Left cardiac atrium (tissue), 4 donors: ENCODE results near the gene TCTN2. TPM values are rescaled to one million over a fixed set of nuclear protein-coding genes. Genes with fewer than 3 reads are reported as not detected.

Source experiments
- ATAC-seq, 2 donors: fragments of 200-7000 bp; cut with Tn5 transposase; one replicate each; pipeline ENCODE4 v1.9.1; 2020; ENCODE audit warnings: mild to moderate bottlenecking in 2 of 2, moderate library complexity in 2 of 2
- DNase-seq: peaks from one replicate; pipeline ENCODE4 v3.0.0-alpha.2; 2020
- intact Hi-C, 2 donors: fragments of 100-400 bp; cut with DNase I; formaldehyde crosslinking; loops; one replicate each; pipeline versions ENCODE4 v1.14.1 to v1.15.1; 2022 to 2023
- total RNA-seq, 2 donors: library from RNA; stranded (reverse); fragmentation: NEBNext Ultra II Directional; extraction: Animal tissue kit (Norgen Biotek cat#: 25700); gene quantifications; one replicate each; pipeline ENCODE4 v1.2.1, GENCODE V29; 2021
- donor health status: DM: no; HTN: yes; CAD: no.
- donor health status: DM: no; HTN: yes; CAD: no; lungs with severe emphysema.
- donor health status: DM: yes; HTN: yes; CAD: no.
- donor health status: Dilated cardiomyopathy.

TCTN2 gene
- total RNA-seq, 2 donors from 2014 or later: 3.7 to 4.8 TPM

- DNase-seq (no peak), ATAC-seq (no peak)
- intact Hi-C loops: no loop called here
These were observed 10.7 kb downstream of the TCTN2 start for GRCh38 chr12:123681605-123682004.

- no peak for ATAC-seq
- DNase-seq: no peak
- intact Hi-C loops: no loop called here
These were observed 13.1 kb downstream of the TCTN2 start for GRCh38 chr12:123683964-123684363.

- ATAC-seq (no peak), DNase-seq (no peak)
- intact Hi-C loops: no loop called here
These were observed 15.8 kb downstream of the TCTN2 start for GRCh38 chr12:123686636-123687190.

- intact Hi-C loops: no loop called here
- DNase-seq (no peak), ATAC-seq (no peak)
These were observed 19.4 kb downstream of the TCTN2 start for GRCh38 chr12:123690191-123690840.

DNA sequence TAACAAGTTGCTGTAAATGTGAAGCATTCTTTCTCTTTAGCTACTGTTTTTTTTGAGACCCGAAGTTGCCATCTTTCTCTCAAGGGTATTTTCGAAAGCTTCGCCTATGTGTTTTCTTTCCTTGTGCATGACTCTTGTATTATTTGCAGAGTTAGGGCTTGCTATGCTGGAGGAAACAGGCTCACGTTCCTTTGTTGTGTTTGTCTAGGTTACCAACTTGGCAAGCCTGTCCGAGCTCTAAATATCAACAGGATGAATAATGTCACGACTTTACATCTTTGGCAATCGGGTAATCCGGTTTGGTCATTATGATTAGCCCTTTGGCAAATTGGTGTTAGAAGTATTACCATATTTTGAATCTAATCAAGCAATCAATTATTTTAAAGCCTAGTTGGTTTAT lies 25.3 kb downstream of the TCTN2 start:
- no peak for ATAC-seq
- no peak for DNase-seq
- intact Hi-C loops: no loop called here

DNA sequence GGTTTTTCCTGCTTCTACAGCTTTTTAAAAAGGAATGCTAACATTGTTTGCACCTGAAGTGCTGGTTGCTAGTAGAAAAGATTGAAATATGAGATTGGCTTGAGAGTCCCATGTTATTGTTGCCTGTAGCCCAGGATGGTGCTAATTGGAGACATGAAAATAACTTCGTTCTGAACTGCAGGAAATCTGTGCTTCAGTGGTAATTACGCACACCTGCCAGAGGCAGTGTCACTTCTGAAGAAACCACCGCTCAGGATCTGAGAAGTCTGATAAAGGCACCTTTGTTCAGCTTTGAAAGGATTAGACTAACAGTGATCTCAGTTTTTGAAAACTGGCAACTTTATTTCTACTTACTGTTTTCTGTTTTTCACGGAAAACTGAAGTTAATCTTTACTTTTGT lies 25.7 kb downstream of the TCTN2 start:
- intact Hi-C loops: no loop called here
- ATAC-seq: no peak
- DNase-seq: no peak

DNA sequence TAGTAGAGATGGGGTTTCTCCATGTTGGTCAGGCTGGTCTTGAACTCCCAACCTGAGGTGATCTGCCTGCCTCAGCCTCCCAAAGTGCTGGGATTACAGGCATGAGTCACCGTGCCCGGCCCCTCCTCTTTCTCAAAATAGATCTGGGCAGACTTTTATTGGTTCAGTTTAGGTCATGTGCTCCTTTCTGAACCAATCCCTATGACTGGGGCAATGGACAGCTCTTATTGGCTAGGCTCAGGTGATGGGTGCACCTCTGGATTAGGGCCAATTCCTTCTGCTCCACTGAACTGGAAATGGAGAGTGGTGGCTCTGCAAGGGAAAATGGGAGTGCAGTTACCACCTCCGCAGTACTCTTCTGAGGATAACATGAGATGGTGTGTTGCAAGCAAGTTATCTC lies 35.0 kb downstream of the TCTN2 start:
- ATAC-seq (no peak), DNase-seq (no peak)

DNA sequence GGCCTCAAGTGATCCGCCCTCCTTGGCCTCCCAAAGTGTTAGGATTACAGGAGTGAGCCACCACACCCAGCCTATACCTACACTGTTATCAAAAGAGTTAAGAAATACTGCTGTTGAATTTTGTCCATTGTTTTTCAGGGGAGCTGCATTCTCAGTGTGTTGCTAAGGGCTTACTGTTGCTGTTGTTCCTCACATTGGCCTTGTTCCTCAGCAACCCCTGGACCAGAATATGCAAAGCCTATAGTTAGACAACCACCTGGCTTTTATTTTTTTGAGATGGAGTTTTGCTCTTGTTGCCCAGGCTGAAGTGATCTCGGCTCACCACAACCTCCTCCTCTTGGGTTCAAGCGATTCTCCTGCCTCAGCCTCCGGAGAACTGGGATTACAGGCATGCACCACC lies 36.6 kb downstream of the TCTN2 start:
- intact Hi-C loops: no loop called here
- DNase-seq (no peak), ATAC-seq (no peak)

More for the DNA sequence above, 35.0 kb downstream of the TCTN2 start:
- intact Hi-C loops: no loop called here

- ATAC-seq (no peak), DNase-seq (no peak)
- intact Hi-C loops: no loop called here
These were observed 41.9 kb downstream of the TCTN2 start for GRCh38 chr12:123712780-123713319.

GRCh38 chr12:123713398-123713797 lies 42.5 kb downstream of the TCTN2 start:
- ATAC-seq: no peak
- no peak for DNase-seq
- intact Hi-C loops: no loop called here

GRCh38 chr12:123713823-123714585 lies 43.1 kb downstream of the TCTN2 start:
- no peak for ATAC-seq
- no peak for DNase-seq
- intact Hi-C loops: no loop called here

GRCh38 chr12:123715195-123715594 lies 44.3 kb downstream of the TCTN2 start:
- ATAC-seq (no peak), DNase-seq (no peak)
- intact Hi-C loops: no loop called here

- intact Hi-C loops: no loop called here
- ATAC-seq: no peak
These were observed 46.4 kb downstream of the TCTN2 start for GRCh38 chr12:123717350-123717749.

DNA sequence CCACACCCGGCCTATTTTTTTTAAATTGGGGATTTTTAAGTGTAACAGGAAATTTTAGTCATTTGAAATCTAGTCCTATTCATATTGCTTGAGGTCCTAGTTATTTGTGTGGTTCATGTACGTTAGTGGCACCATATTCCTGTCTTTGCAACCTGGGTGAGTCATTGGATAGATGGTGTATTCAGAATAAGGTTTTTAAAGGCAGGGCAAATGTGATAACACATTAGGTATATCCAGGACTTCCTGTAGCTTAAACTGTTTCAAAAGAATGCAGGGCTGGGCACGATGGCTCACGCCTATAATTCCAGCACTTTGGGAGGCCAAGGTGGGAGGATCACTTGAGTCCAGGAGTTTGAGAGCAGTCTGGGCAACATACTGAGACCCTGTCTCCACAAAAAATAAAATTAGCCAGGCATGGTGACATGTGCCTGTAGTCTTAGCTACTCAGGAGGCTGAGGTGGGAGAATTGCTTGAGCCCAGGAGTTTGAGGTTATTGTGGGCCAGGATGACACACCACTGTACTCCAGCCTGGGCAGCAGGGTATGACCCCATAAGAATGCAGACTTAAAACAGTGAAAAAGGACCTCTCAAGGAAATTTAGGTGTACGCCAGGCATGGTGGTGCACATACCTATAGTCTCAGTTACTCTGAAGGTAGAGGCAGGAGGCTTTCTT lies 49.4 kb downstream of the TCTN2 start:
- ATAC-seq: no peak
- intact Hi-C loops: no loop called here
- no peak for DNase-seq

More at GRCh38 chr12:123717350-123717749, 46.4 kb downstream of the TCTN2 start:
- no peak for DNase-seq

- intact Hi-C loops: no loop called here
- ATAC-seq (no peak), DNase-seq (no peak)
These were observed 50.3 kb downstream of the TCTN2 start for GRCh38 chr12:123721245-123721644.

DNA sequence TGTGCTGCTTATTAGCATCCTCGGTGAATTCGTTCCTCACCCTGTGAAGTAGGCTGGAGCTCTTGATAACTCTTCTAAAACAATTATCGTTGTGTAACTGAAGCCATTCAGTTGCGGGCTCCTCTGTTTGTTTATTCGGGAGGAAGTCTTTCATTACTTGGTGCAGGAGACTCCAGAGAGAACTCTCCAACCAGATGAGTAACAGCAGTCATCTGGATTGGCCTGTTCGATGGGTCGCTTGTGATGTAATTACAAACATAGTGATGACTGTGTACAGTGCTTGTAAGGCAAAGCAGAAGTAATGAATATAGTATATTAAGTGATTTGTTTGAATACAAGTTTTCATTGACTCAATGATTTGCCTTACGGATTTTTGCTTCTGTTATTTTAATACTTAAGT lies 52.1 kb downstream of the TCTN2 start:
- intact Hi-C loops: no loop called here
- DNase-seq (no peak), ATAC-seq (no peak)

DNA sequence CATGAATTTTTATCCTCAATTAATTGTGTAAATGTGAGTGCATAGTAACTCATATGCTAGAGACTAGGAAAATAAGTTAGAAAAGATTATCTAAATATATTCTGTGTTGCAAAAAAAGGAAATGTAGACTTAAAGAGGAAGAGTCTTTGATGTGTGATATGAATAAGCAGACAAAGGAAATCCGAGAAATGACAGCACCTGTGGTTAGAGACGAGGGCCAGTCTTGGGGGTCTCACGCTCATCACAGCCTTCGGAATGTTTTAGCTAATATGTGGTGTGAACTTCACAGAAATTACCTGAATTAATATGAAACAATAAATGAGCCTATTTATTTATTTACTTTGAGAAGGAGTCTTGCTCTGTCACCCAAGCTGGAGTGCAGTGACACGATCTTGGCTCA lies 52.9 kb downstream of the TCTN2 start:
- ATAC-seq: no peak
- DNase-seq: no peak
- intact Hi-C loops: no loop called here

DNA sequence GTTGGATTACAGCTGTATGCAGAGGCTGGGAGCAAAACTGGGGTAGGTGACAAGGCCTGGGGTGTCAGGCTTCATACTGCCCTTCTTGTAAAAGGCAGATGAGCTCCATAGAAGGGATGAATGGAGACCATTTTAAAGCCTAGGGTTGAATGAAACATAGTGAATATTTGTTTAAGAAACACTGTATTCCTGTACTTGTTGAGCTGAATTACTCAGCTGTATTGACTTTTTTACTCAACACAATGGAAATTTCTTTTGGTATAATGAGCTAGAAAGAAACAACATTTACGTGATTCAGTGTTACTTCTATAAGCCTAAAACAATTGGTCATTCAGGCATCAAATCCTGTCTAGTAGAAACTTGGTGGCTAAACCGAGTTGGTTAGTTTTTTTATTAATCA lies 55.3 kb downstream of the TCTN2 start:
- DNase-seq (no peak), ATAC-seq (no peak)
- intact Hi-C loops: no loop called here

DNA sequence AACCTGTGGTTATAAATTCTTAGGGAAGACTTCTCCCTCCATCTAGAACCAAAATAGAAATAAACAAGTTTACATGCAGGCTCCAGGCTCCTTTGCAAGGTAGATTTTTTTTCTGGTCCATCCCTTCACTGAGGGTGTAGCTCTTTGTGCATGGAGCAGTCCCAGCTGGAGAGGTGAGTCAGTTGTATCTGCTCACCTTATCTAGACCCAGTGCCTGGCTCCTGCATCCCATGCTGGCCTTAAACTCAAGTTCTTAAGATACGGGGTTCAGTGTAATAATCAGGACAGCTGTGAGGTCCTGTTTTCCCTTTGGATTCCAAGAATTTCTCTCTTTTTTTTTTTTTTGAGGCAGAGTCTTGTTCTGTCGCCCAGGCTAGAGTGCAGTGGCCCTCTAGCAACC lies 56.0 kb downstream of the TCTN2 start:
- no peak for DNase-seq
- no peak for ATAC-seq
- intact Hi-C loops: no loop called here

GRCh38 chr12:123727878-123728277 lies 57.0 kb downstream of the TCTN2 start:
- ATAC-seq: no peak
- intact Hi-C loops: no loop called here
- DNase-seq: no peak
